GM21515 (cell line): ENCODE measurements around the gene GYG2.
A peak's percentile ranks its signal among the peaks of the same experiment; 100 is the strongest.

ENCODE experiments used
- ATAC-seq: cut with Tn5 transposase; IDR thresholded peaks from one replicate; pipeline ENCODE4 v1.9.1; 2021; ENCODE audit not compliant: unreplicated experiment

GYG2 gene

DNA sequence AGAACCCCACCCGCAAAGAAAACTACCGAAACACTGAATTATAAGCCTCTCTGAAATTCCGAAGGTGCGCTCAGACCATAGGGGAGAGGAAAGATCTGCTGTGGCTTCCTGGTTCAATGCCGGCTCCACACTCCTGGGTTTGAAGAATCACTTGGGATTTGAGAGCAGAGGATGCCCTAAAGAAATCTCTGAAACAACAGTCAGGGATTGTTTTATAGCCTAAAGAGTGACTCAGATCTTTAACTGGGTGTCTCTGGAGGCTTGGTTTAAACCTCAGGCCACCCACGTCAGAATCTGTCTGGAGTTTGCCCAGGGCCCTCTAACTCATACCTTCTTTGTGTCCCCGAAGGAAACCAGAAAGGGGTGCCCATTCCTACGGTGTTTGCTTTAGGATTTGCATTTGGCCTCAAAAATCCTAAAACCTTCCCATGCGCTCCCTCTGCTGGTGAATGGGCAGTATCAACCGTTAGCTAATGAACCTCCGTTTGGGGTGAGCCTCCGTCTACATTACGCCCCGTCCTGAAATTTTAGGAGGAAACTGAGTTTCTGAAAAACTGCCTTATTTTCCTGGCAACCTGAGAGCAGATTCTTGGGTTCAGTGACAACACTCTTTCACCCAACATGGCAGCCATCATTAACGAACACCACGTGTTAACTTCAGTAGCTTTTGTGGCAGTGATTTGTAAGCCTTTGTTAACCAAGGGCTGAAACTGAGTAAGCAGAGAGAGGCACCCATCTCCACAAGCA lies 16.4 kb upstream of the GYG2 start:
- peak; percentile 59 for ATAC-seq

GRCh38 chrX:2817036-2817435 lies 11.7 kb upstream of the GYG2 start:
- ATAC-seq = no peak

DNA sequence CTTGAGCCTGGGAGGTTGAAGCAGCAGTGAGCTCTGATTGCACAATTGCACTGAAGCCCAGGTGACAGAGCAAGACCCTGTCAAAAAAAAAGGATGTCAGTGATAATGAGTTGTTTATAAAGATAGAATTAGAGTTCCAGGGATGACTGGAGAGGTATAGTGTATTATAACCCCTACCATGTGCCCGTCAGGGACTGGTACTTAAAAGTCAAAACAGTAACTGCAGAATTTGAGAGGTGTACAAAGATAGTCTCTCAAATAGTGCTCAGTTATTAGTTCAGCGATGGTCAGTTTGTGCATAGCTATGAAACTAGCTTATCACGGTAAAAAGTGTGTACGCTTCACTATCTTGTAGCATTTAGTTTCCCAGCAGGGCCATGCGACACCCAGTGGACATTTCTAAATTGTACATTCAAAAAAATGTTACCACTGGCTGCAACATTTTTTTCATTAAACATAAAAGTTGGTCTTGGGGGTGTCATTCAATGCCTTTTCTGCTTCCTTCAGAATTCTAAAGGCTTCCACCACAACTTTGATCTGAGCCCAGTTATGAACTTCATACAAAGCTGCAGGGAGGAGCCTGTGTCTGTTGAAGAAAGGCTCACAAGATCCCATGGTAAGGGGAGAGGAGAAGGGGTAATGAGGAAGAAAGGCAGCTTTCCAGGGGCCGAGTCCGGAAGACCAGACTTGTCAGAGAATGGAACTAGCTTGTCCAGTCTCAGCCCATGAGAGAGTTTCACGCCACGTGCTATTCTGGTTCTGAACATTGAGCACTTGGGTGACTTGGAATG lies 9.2 kb upstream of the GYG2 start:
- no peak for ATAC-seq

GRCh38 chrX:2820136-2820771 lies 8.5 kb upstream of the GYG2 start:
- no peak for ATAC-seq

GRCh38 chrX:2823795-2824386 lies 4.8 kb upstream of the GYG2 start:
- no peak for ATAC-seq

- ATAC-seq = no peak
These were observed 3.8 kb upstream of the GYG2 start for GRCh38 chrX:2824886-2825285.

DNA sequence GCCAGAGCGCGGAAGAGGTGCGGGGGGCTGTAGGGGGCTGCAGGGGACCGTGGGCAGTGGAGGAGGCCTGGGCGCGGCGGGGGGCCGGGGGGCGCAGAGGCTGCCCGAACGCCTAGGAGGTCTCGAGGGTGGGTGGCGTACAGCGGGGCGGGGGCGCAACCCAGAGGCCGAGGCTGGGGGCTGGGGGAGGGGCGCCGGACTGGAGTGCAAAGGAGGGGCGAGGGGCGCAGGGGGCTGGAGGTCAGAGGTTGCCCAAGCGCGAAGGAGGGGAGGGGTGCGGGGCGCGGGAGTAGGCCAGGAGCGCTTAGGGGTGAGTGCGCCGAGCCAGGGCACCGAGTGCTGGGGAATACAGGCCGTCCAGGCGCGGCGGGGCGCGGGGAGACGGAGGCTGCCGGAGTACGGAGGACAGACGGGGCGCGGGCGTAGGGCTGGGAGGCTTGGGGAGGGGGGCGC lies 255 bp downstream of the GYG2 start:
- no peak for ATAC-seq

DNA sequence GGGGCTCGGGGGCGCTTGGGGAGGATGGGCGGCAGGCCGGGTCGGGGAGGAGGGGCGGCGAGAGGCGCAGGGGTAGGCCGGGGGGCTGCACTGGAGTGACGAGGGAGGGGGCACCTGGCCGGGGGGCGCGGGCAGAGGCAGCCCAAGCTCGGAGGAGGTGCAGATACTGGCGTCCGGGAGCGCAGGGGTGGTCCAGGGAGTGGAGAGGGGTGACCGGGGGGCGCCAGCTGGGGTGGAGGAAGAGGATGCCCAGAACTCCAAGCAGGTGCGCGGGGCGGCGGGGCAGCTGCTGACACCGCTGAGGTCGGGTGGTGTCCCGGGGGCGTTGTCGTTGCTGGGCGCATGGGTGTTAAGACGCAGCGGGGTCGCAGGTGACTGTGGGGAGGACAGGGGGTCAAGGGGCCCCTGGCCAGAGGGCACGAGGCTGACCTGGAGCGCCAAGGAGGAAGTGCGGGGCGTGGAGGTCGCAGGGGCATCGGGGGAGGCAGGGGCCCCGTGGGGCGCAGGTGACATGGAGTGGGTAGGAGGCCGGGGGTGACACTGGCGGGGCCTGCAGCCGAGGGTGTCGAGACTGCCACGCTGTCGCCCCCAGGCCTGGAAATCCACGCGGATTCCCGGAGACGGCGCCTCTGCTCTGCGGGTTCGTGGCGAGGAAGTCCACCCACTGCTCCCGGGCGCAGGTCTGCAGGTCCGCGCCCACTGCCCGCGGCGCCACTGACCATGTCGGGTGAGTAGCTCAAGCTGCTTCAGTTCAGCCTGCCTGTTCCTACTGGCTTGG lies 928 bp downstream of the GYG2 start:
- ATAC-seq = no peak

DNA sequence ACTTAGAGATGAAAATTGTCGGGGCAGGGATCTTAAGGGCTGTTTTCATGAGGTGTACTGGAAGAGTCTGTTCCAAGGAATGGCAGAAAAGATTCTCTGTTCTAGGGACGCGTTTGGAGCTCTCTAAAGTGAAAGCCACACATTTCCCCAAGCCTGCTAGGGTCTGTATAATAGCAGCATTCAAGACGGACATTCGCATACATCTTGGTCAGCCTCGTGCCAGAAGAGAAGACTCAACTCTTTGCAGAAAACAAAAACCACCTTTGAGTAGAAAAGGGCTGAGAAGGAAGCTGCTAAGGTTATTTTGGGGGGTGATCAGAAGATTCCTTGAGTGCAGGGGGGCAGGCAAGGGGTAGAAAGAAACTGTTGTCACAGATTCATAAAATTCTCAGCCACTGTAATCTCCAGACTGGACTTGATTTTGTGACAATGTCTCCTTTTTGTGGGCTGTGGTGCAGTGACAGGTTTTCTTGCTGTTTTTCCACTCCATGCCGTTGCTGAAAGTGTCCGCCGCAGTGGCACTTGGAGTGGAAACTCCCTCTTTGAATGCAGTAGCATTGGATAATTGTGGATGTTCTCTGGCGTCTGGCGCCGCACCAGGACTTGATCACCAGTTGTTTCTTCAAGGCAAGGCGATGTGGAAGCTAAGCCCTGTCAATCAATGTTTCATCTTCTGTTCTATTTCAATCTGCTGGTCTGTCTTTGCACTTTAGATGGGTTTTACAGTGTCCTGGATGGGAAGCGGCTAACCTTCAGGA lies 2.9 kb downstream of the GYG2 start:
- ATAC-seq = no peak

DNA sequence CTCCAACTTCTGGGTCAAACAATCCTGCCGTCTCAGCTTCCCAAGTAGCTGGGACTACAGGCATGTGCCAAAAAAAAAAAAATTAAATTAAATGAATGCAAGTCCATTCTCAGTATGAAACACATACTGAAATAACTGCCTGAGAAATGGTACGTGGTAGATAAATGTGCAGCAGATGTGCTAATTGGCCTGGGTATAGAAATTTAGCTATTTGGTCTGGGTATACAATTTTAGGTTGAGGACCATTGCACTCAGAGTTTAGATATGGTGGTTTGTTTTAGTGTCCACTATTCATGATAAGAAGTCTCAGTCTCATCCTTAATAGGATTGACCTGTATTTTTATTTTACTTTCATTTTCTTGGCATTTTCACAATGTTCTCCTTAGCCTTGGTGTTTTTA lies 9.2 kb downstream of the GYG2 start:
- no peak for ATAC-seq

GRCh38 chrX:2840961-2841360 lies 12.2 kb downstream of the GYG2 start:
- no peak for ATAC-seq

GRCh38 chrX:2841537-2841936 lies 12.8 kb downstream of the GYG2 start:
- ATAC-seq = no peak

DNA sequence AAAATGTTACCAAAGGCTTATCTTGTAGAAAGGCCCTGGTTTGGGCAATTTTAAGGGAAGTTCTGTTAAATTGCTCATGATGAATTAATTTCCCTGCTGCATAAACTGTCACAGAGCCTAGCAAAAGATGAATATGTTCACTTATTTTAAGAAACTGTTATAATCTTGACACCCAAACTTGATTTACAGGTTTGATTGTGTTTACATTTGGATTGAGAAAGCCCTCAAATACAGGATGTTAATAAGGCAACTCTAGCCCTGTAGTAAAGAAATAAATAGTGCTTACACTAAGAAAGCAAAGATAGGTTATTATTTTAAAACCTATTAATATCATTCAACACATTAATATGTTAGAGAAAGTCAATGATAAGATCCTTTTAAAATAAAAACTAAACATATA lies 18.3 kb downstream of the GYG2 start:
- ATAC-seq = no peak

- ATAC-seq = no peak
These were observed 20.2 kb downstream of the GYG2 start for GRCh38 chrX:2848871-2849301.

DNA sequence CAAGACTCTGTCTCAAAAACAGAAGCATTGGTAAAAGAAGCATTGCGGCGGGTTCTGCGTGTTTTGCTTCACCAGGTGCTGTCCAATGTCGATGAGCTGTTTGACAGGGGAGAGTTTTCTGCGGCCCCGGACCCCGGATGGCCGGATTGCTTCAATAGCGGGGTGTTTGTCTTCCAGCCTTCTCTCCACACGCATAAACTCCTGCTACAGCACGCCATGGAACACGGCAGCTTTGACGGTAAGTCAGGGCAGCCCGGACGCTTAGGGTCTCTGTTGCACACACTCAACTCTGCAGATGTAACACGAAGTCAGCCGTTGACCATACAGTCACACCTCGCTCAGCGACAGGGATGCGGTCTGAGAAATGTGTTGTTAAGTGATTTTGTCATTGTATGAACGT lies 26.2 kb downstream of the GYG2 start:
- no peak for ATAC-seq

GRCh38 chrX:2855761-2856160 lies 27.0 kb downstream of the GYG2 start:
- ATAC-seq = no peak

DNA sequence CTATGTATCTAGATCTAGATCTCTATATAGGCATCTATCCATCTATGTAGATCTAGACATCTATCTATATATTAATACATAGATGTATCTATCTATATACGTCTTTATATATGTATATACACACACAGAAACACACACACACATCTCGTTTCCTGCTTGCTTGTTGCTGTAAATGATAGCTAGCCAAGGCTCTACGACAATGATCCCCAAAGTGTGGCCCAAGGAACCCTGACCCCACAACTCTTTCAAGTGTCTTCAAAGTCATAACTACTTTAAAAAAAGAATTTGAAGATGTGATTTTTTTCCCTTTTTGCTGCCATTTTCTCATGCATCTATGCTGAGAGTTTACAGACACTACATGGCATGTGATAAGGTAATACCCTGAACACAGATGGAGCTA lies 28.8 kb downstream of the GYG2 start:
- ATAC-seq = no peak

DNA sequence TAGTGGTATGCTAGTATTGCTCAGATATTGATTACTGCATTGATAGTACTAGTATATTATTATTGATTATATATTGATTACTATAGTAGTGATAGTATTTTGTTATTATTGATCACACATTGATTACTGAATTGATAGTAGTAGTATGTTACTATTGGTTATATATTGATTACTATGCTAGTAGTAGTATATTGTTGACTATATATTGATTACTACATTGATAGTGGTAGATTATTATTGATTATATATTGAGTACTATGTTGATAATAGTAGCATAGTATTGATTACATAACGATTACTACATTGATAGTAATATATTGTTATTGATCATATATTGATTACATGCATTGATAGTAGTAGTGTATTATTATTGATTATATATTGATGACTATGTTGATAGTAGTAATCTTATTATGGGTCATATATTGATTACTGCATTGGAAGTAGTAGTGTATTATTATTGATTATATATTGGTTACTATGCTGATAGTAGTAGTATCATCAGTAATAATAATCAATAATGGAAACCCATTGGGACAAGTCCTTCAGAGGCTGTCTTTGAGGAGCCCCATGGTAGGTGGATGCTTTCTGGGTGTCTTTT lies 30.6 kb downstream of the GYG2 start:
- ATAC-seq = no peak

DNA sequence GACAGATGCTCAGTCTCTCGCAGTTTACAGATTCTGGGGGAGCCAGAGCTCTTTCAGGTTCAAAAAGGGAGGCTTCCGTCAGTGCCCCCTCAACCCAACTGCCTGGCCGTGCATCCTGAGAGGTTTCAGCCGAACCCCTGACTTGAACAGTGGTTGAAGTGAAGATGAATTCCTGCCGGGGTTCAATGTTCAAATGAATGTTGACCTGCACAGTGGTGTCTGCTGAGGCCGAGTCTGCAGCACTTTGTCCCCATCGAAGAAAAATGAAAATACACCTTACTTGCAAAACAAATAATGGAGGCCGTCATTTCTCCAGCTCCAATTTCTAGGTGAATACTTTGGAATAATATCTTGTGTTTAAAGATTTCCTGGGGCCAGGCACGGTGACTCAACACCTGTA lies 33.7 kb downstream of the GYG2 start:
- ATAC-seq = no peak

DNA sequence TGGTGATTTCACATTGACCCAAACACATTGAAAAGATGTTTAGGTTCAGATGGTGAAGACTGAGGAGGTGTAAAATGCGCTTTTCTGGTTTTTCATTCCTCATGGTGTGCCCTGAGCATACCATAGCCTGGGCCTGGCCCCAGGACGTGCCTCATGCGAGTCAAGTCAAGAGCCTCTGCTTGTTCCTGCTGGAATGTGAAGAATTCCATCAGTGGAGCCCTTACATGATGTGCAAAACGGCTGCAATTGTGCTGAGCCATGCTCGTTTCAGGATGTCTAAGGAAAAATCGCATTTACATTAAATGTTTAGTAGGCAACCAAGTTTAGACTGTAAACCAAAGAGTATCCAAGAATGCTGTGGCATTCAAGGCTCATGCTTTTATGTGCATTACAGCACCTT lies 34.9 kb downstream of the GYG2 start:
- ATAC-seq = no peak
